HepG2 (cell line): ENCODE measurements around the gene GMPPA. TPM values are rescaled to one million over a fixed set of nuclear protein-coding genes. Genes with fewer than 3 reads are reported as not detected.

Experiments used
- ARID5B ChIP-seq: IDR thresholded peaks from 2 replicates; pipeline ENCODE4 v1.4.0; 2020; ENCODE audit warnings: mild to moderate bottlenecking, missing genetic modification reagents
- ATF3 ChIP-seq: sonication (generic); formaldehyde crosslinking; IDR thresholded peaks from 2 replicates; pipeline ENCODE4 v1.4.0; 2020; ENCODE audit warnings: missing genetic modification reagents
- BATF2 ChIP-seq: sonication (generic); formaldehyde crosslinking; IDR thresholded peaks from 2 replicates; pipeline ENCODE4 v1.8.0; 2022; ENCODE audit warnings: mild to moderate bottlenecking, missing genetic modification reagents, moderate library complexity
- CENPT ChIP-seq: sonication (generic); formaldehyde crosslinking; IDR thresholded peaks from 2 replicates; pipeline ENCODE4 v1.8.0; 2022; ENCODE audit warnings: low read depth, mild to moderate bottlenecking, moderate library complexity, missing genetic modification reagents
- MATR3 ChIP-seq: sonication (generic); formaldehyde crosslinking; IDR thresholded peaks from 2 replicates; pipeline ENCODE4 v1.4.0; 2020; ENCODE audit warnings: missing genetic modification reagents
- NR1H2 ChIP-seq: sonication (generic); formaldehyde crosslinking; IDR thresholded peaks from 2 replicates; pipeline ENCODE4 v1.8.1; 2022; ENCODE audit warnings: low read depth, missing genetic modification reagents, borderline replicate concordance
- SALL1 ChIP-seq: sonication (generic); formaldehyde crosslinking; IDR thresholded peaks from 2 replicates; pipeline ENCODE4 v1.8.0; 2022; ENCODE audit warnings: mild to moderate bottlenecking, missing genetic modification reagents
- SNAI1 ChIP-seq: sonication (generic); formaldehyde crosslinking; IDR thresholded peaks from 2 replicates; pipeline ENCODE4 v1.5.0; 2020; ENCODE audit warnings: mild to moderate bottlenecking, missing genetic modification reagents, borderline replicate concordance
- SUZ12 ChIP-seq: fragments of 150-350 bp; IDR thresholded peaks from 2 replicates; pipeline ENCODE4 v1.6.1; 2014; ENCODE audit warnings: low read depth, low read length
- TAF15 ChIP-seq: fragments of 200-400 bp; formaldehyde crosslinking; IDR thresholded peaks from one replicate; pipeline ENCODE4 v1.6.1; 2018; ENCODE audit warnings: mild to moderate bottlenecking, low read depth, low read length; ENCODE audit not compliant: poor library complexity, severe bottlenecking
- TP53 ChIP-seq: sonication (generic); formaldehyde crosslinking; conservative IDR thresholded peaks from 2 replicates; pipeline ENCODE4 v1.4.0; 2020; ENCODE audit warnings: missing genetic modification reagents
- ZNF205 ChIP-seq: IDR thresholded peaks from 2 replicates; pipeline ENCODE4 v1.6.1; 2018; ENCODE audit warnings: missing biosample characterization, missing genetic modification reagents
- ZNF256 ChIP-seq: sonication (generic); formaldehyde crosslinking; conservative IDR thresholded peaks from 2 replicates; pipeline ENCODE4 v1.4.0; 2020; ENCODE audit warnings: missing genetic modification reagents
- ZNF317 ChIP-seq: sonication (generic); formaldehyde crosslinking; IDR thresholded peaks from 2 replicates; pipeline ENCODE4 v1.5.0; 2020; ENCODE audit warnings: mild to moderate bottlenecking, missing genetic modification reagents
- ZNF431 ChIP-seq: sonication (generic); formaldehyde crosslinking; IDR thresholded peaks from 2 replicates; pipeline ENCODE4 v1.9.0; 2022; ENCODE audit warnings: missing genetic modification reagents, low read depth, mild to moderate bottlenecking, borderline replicate concordance
- ZNF557 ChIP-seq: sonication (generic); formaldehyde crosslinking; IDR thresholded peaks from 2 replicates; pipeline ENCODE4 v1.4.0; 2020; ENCODE audit warnings: missing genetic modification reagents
- ZNF572 ChIP-seq: sonication (generic); formaldehyde crosslinking; IDR thresholded peaks from 2 replicates; pipeline ENCODE4 v1.5.1; 2020; ENCODE audit warnings: mild to moderate bottlenecking, missing genetic modification reagents
- ZNF607 ChIP-seq: sonication (generic); formaldehyde crosslinking; IDR thresholded peaks from 2 replicates; pipeline ENCODE4 v1.5.1; 2020; ENCODE audit warnings: missing genetic modification reagents, mild to moderate bottlenecking, borderline replicate concordance
- ZNF639 ChIP-seq: conservative IDR thresholded peaks from 2 replicates; pipeline ENCODE4 v1.6.1; 2018; ENCODE audit warnings: missing genetic modification reagents
- ZNF710 ChIP-seq: sonication (generic); formaldehyde crosslinking; IDR thresholded peaks from 2 replicates; pipeline ENCODE4 v1.5.0; 2020; ENCODE audit warnings: mild to moderate bottlenecking, missing genetic modification reagents, borderline replicate concordance
- ZNF775 ChIP-seq: sonication (generic); formaldehyde crosslinking; IDR thresholded peaks from 2 replicates; pipeline ENCODE4 v1.4.0; 2020; ENCODE audit warnings: missing genetic modification reagents, mild to moderate bottlenecking, moderate library complexity, borderline replicate concordance
- ZNF83 ChIP-seq: sonication (generic); formaldehyde crosslinking; IDR thresholded peaks from 2 replicates; pipeline ENCODE4 v1.4.0; 2020; ENCODE audit warnings: missing genetic modification reagents, mild to moderate bottlenecking, borderline replicate concordance
- polyA plus RNA-seq, 8 experiments: library from polyadenylated mRNA; depleted of rRNA in 3 of 8; stranded (reverse) in 7 of 8; unstranded in 1 of 8; fragments of >200 nt; fragmentation: Illumina TruSeq in 4 of 8; extraction: Trizol in 4 of 8; gene quantifications; 2 replicates each; pipeline versions ENCODE4 v1.2.1 to v1.2.3, GENCODE V29; 2011 to 2016; ENCODE audit warnings: low read depth in 4 of 8, missing spikeins in 1 of 8, mixed read lengths in 1 of 8; ENCODE audit not compliant: insufficient read depth in 1 of 8
- total RNA-seq, 5 experiments: library from RNA; depleted of rRNA; stranded (reverse); fragments of >200 nt; fragmentation: Illumina TruSeq; extraction: Trizol; gene quantifications; 2 replicates each; pipeline ENCODE4 v1.2.3, GENCODE V29; 2016; ENCODE audit warnings: low read depth in 1 of 5

GMPPA gene
- total and polyA plus RNA-seq, 2 of the 13 experiments (the other 11 are each of a cell fraction or from before 2014, with no cell fraction given): 81.1 to 106 TPM

GRCh38 chr2:219541611-219542180, 43.0 kb downstream of the GMPPA start (continued):
- TF ChIP-seq ARID5B (CRISPR knock-in tag) (peak; percentile 55; the same call in 1 of the 2 replicates), SUZ12 (no peak), TAF15 (peak; percentile 82), ZNF639 (0 out of 2 replicates have a peak, but pooled peaks have one; percentile 41), ZNF710 (no peak; the same call in 1 of the 2 replicates), ZNF83 (CRISPR knock-in tag) (no peak), ZNF205 (CRISPR knock-in tag) (0 out of 2 replicates have a peak, but pooled peaks have one; percentile 80), BATF2 (peak; percentile 61; the same call in 1 of the 2 replicates), ZNF317 (CRISPR knock-in tag) (peak; percentile 75), MATR3 (CRISPR knock-in tag) (no peak), CENPT (CRISPR knock-in tag) (peak; percentile 86; the same call in 1 of the 2 replicates), TP53 (CRISPR knock-in tag) (no peak), ZNF557 (CRISPR knock-in tag) (no peak), ZNF256 (CRISPR knock-in tag) (no peak), ZNF607 (CRISPR knock-in tag) (no peak), NR1H2 (no peak), ZNF431 (CRISPR knock-in tag) (no peak; the same call in 1 of the 2 replicates), ATF3 (CRISPR knock-in tag) (no peak; the same call in none of the 2 replicates), SALL1 (peak; percentile 86), ZNF572 (CRISPR knock-in tag) (0 out of 2 replicates have a peak, but pooled peaks have one; percentile 30), ZNF775 (CRISPR knock-in tag) (no peak; the same call in 1 of the 2 replicates), SNAI1 (no peak)
